ENCODE results near the gene BCR.

Gene BCR

DNA sequence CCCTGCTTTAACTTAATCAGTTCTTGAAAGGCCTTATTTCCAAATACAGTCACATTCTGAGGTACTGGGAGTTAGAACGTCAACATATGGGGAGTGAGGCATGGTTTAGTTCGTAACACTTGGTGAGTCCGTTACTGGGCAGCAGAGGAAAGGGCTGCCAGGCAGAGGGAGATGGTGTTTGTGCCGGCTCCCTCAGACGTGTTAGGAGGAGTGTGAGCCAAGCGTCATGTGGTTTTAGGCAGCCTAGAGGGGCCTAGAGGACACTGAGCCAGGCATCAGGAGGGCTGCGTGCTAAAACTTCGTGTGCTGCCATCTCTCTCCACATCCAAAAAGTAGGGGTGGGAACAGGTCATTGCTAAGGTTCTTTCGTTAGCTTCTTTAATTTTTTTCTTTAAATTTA is 10.2 kb downstream of the BCR start:
- TF ChIP-seq, protein P1, sequence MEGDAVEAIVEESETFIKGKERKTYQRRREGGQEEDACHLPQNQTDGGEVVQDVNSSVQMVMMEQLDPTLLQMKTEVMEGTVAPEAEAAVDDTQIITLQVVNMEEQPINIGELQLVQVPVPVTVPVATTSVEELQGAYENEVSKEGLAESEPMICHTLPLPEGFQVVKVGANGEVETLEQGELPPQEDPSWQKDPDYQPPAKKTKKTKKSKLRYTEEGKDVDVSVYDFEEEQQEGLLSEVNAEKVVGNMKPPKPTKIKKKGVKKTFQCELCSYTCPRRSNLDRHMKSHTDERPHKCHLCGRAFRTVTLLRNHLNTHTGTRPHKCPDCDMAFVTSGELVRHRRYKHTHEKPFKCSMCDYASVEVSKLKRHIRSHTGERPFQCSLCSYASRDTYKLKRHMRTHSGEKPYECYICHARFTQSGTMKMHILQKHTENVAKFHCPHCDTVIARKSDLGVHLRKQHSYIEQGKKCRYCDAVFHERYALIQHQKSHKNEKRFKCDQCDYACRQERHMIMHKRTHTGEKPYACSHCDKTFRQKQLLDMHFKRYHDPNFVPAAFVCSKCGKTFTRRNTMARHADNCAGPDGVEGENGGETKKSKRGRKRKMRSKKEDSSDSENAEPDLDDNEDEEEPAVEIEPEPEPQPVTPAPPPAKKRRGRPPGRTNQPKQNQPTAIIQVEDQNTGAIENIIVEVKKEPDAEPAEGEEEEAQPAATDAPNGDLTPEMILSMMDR (conservative IDR thresholded peaks at IDR 0.05; ENCODE audit: low read depth, low read length): no peak
- no peak overlapping the region for H3K4me3 ChIP-seq (ENCODE audit: low read length)

DNA sequence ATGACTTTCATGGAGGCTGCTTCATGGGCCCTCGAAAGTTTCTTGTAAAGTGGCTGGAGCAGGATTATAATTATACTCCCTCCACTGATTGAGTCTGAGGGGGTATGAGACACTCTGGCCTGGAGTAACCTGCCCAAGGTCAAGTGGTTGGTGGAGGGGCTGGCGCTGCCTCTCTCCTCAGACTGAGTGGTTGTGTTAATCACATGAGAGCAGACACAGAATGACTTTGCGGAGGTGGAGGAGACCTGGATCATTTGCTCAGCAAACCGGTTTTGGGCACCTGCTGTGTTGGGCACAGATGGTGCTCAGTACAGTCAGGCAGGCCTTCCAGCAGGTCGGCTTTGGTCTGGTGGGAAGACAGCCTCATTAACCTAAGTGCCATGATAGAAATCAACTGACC is 11.8 kb downstream of the BCR start:
- TF ChIP-seq, protein P1 (conservative IDR thresholded peaks at IDR 0.05; ENCODE audit: low read depth, low read length): no peak
- no peak overlapping the region for H3K4me3 ChIP-seq (ENCODE audit: low read length)
- no peak for DNase-seq (ENCODE audit: low read depth)

More for the DNA sequence above, 10.2 kb downstream of the BCR start:
- DNase-seq (ENCODE audit: low read depth): no peak

DNA sequence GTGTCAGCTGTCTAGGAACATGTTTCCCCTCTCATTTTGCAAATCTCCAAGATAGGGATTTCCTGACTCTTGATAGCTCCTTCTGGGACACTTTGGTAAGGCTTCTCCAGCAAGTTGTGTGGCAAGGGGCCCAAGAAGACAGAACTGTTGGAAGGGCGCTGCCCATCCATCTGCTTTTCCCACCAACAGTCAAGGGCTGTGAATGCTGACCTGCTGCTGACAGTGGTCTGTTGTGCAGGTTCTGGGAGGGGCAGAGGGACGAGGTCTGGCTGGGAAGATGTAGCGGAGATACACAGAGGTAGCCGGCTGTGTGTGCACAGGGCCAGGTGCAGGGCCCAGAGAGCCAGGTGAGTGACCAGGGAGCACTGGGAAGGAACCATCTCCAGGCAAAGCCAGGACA is 12.2 kb downstream of the BCR start:
- no peak overlapping the region for H3K4me3 ChIP-seq (ENCODE audit: low read length)
- no peak for DNase-seq (ENCODE audit: low read depth)
- TF ChIP-seq, protein P1 (conservative IDR thresholded peaks at IDR 0.05; ENCODE audit: low read depth, low read length): no peak

DNA sequence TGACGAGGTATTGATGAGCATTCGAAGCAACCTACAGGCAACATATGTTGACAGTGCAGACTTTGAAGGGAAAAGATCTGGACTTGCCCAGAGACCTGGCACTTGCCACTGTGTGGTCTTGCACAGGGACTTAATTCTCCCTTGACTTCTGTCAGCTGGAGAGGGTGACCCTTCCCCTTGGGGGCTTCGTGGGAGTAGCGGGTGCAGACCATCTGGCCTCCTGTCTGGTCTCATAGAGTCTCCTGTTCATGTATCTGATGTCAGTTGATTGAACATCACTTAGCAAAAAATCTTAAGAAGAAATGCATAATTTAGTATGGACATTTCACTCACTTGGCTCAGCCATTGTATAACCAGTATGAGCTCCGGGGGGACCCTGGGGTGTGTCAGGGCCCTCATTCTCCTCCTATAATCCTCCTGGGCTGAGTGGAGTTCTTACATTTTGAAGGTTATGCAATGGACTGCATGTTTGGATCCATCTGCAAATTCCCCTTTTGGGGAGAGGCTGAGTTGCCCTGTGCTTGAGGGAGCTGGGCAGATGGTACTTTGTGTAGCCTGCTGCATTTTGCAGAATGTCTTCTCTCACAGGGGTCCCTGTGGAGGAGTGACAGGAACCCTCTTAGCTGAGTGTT is 13.0 kb downstream of the BCR start:
- DNase-seq (ENCODE audit: low read depth): no peak
- TF ChIP-seq, protein P1 (conservative IDR thresholded peaks at IDR 0.05; ENCODE audit: low read depth, low read length): no peak
- no peak overlapping the region for H3K4me3 ChIP-seq (ENCODE audit: low read length)

DNA sequence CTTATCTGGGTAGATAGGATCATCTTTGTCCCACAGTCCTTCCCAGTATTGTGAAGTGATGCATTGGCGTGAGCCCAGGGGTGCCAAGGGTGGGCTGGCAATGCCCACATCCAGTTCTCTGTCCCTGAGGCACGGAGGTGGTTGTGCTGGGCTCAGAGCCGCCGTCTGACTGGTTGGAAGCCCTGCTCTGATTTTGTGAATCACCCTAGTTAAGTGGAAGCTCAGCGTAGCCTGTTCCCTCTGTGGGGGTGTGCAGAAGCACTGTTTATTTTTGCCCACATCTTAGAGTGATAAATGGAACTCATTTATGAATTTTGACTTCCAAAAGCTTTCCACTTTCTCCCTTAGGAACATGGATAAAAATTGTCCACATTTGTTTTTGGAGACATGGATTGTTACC is 13.6 kb downstream of the BCR start:
- H3K4me3 ChIP-seq (ENCODE audit: low read length): no peak overlapping the region
- no peak for DNase-seq (ENCODE audit: low read depth)
- TF ChIP-seq, protein P1 (conservative IDR thresholded peaks at IDR 0.05; ENCODE audit: low read depth, low read length): no peak

DNA sequence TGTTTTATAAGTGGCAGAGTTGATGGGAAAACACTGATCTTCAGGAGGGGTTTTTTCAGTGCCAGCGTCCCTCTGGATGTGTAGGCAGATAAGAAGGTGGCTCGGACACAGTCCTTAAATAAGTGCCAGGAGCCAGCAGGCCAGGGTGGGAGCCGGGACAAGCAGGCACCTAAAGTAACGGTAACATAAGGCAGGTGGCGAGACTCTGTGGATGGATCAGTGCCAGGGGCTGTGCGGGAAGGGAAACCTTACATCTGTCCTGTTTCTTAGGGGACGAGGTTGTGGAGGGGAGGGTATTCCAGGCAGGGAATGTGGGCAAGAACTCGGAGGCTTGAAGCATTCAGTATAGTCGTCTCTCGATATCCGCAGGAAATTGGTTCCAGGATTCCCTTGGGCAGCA is 15.9 kb downstream of the BCR start:
- H3K4me3 ChIP-seq (ENCODE audit: low read length): no peak overlapping the region
- DNase-seq (ENCODE audit: low read depth): no peak
- TF ChIP-seq, protein P1 (conservative IDR thresholded peaks at IDR 0.05; ENCODE audit: low read depth, low read length): no peak

DNA sequence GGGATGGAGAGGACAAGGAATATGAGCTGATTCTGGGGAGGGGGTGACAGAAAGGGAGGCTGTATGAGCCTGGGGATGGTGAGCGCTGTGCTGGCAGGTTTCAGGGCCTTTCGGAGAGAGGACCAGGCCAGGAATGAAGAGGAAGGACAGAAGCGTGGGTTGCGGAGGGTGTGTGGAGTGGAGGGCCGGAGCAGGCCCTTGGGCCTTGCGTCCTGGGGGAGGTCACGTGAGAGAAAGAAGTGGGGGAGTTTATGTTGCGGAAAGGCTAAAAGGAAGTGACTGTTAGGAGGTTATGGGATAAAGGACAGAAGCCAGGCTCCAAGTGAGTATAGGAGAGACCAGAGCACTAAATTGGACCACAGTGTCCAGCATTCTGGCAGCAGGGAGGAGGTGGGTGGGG is 17.5 kb downstream of the BCR start:
- no peak overlapping the region for H3K4me3 ChIP-seq (ENCODE audit: low read length)
- TF ChIP-seq, protein P1 (conservative IDR thresholded peaks at IDR 0.05; ENCODE audit: low read depth, low read length): no peak
- DNase-seq (ENCODE audit: low read depth): no peak
